Hepatocyte (in vitro differentiated cells): ENCODE results near the gene SPDEF.

Source experiments
- CTCF ChIP-seq: fragments of 200-600 bp; sonication (generic); IDR thresholded peaks from 2 replicates; pipeline ENCODE4 v1.5.1; 2016; ENCODE audit warnings: antibody characterized with exemption, mild to moderate bottlenecking; ENCODE audit not compliant: poor library complexity
- EZH2 ChIP-seq: fragments of 200-600 bp; sonication (generic); IDR thresholded peaks from 2 replicates; pipeline ENCODE4 v1.6.1; 2016; ENCODE audit warnings: antibody characterized with exemption, mild to moderate bottlenecking, borderline replicate concordance
- EZH2phosphoT487 ChIP-seq: fragments of 200-600 bp; sonication (generic); IDR thresholded peaks from one replicate; pipeline ENCODE4 v1.6.1; 2018; ENCODE audit warnings: antibody characterized with exemption, mild to moderate bottlenecking, low read depth, moderate library complexity; ENCODE audit not compliant: unreplicated experiment, severe bottlenecking

- TF ChIP-seq CTCF (no peak), EZH2 (no peak), EZH2phosphoT487 (no peak)
These were observed 1.2 kb downstream of the SPDEF start for GRCh38 chr6:34555007-34555322.
